CD4-positive, alpha-beta T cell (primary cell): ENCODE data around the gene SMIM10L1. TPM values are rescaled to one million over a fixed set of nuclear protein-coding genes. Genes with fewer than 3 reads are reported as not detected.

ENCODE experiments used
- ATAC-seq: fragments of 200-7000 bp; cut with Tn5 transposase; one replicate; pipeline ENCODE4 v1.10.0; 2022; ENCODE audit warnings: mild to moderate bottlenecking; ENCODE audit not compliant: poor library complexity
- CTCF ChIA-PET: fragments of 350-600 bp; sonication (Branson Sonifier 250); formaldehyde crosslinking; loops from one replicate; lab custom pipeline; 2021; ENCODE audit warnings: antibody characterized with exemption, inconsistent platforms; lab: Charles Lee
- POLR2A ChIA-PET: fragments of 350-600 bp; sonication (Branson Sonifier 250); formaldehyde crosslinking; loops from one replicate; lab custom pipeline; 2021; ENCODE audit warnings: antibody characterized with exemption, inconsistent platforms; lab: Charles Lee
- DNase-seq, 14 experiments: peaks; one replicate each; pipeline ENCODE4 v3.0.0-alpha.2; 2013 to 2020; ENCODE audit warnings: mixed read lengths in 2 of 14
- H3K27ac ChIP-seq, 2 donors: one replicate each; pipeline versions ENCODE4 v1.5.1 to v1.7.0; 2013; ENCODE audit warnings: low read length in 2 of 2, low read depth in 1 of 2, mild to moderate bottlenecking in 1 of 2
- H3K27me3 ChIP-seq, 2 experiments: 1 replicate in 1 of 2; 2 replicates in 1 of 2; pipeline versions ENCODE4 v1.6.1 to v1.7.0; 2013; ENCODE audit warnings: low read length in 2 of 2, control low read depth in 1 of 2, mild to moderate bottlenecking in 1 of 2, moderate library complexity in 1 of 2; ENCODE audit not compliant: insufficient read depth in 2 of 2, control insufficient read depth in 1 of 2
- H3K36me3 ChIP-seq: one replicate; pipeline ENCODE4 v1.6.1; 2013; ENCODE audit warnings: low read length, control low read depth; ENCODE audit not compliant: insufficient read depth
- H3K4me1 ChIP-seq: one replicate; pipeline ENCODE4 v1.6.1; 2013; ENCODE audit warnings: low read length, control low read depth; ENCODE audit not compliant: insufficient read depth
- H3K4me3 ChIP-seq: one replicate; pipeline ENCODE4 v1.5.1; 2013; ENCODE audit warnings: mild to moderate bottlenecking, low read length, moderate library complexity
- H3K9me3 ChIP-seq, 2 experiments: 1 replicate in 1 of 2; 2 replicates in 1 of 2; pipeline versions ENCODE4 v1.6.1 to v1.7.0; 2013; ENCODE audit warnings: low read length in 2 of 2, mild to moderate bottlenecking in 2 of 2, control low read depth in 1 of 2, moderate library complexity in 1 of 2; ENCODE audit not compliant: control insufficient read depth in 1 of 2, insufficient read depth in 1 of 2
- H3K27ac Mint-ChIP-seq: one replicate; pipeline ENCODE4 v1.8.0; 2020; ENCODE audit warnings: mixed read lengths
- H3K27me3 Mint-ChIP-seq: one replicate; pipeline ENCODE4 v1.8.0; 2021; ENCODE audit warnings: mixed read lengths
- H3K36me3 Mint-ChIP-seq: one replicate; pipeline ENCODE4 v1.8.0; 2021; ENCODE audit warnings: low read depth, mixed read lengths
- H3K4me1 Mint-ChIP-seq: one replicate; pipeline ENCODE4 v1.8.0; 2021; ENCODE audit warnings: low read depth, mixed read lengths
- H3K4me3 Mint-ChIP-seq: one replicate; pipeline ENCODE4 v1.8.0; 2020; ENCODE audit warnings: mild to moderate bottlenecking, mixed read lengths
- H3K9me3 Mint-ChIP-seq: one replicate; pipeline ENCODE4 v1.8.0; 2020; ENCODE audit warnings: mixed read lengths
- CTCF ChIP-seq: fragments of 200-600 bp; IDR thresholded peaks from one replicate; pipeline ENCODE4 v1.8.0; 2022; ENCODE audit warnings: antibody characterized with exemption, mild to moderate bottlenecking
- intact Hi-C, 2 experiments: fragments of 100-400 bp; cut with DNase I in 1 of 2; cut with micrococcal nuclease in 1 of 2; formaldehyde crosslinking; loops; one replicate each; pipeline versions ENCODE4 v1.15.1 to v1.9.0; 2023 to 2025; cut with DNase I, micrococcal nuclease
- total RNA-seq, 174 experiments: library from RNA in 2 of 174; stranded (reverse) in 2 of 174; gene quantifications; one replicate each; pipeline ENCODE4 v1.2.3 and lab custom pipeline; 2021 to 2026

Gene SMIM10L1
- total RNA-seq, 2 experiments from 2014 or later, result 9.0 to 9.6 TPM

- no peaks in the 10 kb centered on the region for H3K27me3 ChIP-seq
- intact Hi-C loops, result no loop called here
- no peaks in the 10 kb centered on the region for H3K27me3 Mint-ChIP-seq
- H3K36me3 ChIP-seq, result no peaks in the 10 kb centered on the region
- no peaks in the 10 kb centered on the region for H3K9me3 Mint-ChIP-seq
- no peak for TF ChIP-seq CTCF
- ATAC-seq (no peak), DNase-seq (no peak)
- CTCF ChIA-PET, result no interaction called here
- no peak overlapping the region for H3K27ac ChIP-seq
- peaks cover 61% of the 10 kb centered on the region for H3K4me1 Mint-ChIP-seq
- H3K27ac Mint-ChIP-seq, result no peak overlapping the region
- H3K4me3 ChIP-seq, result no peak overlapping the region
- peaks cover 36% of the 10 kb centered on the region for H3K36me3 Mint-ChIP-seq
- no peaks in the 10 kb centered on the region for H3K4me1 ChIP-seq
- POLR2A ChIA-PET, result no interaction called here
- H3K9me3 ChIP-seq, result no peaks in the 10 kb centered on the region
- no peak overlapping the region for H3K4me3 Mint-ChIP-seq
Observed at GRCh38 chr12:11136075-11136474, 34.9 kb upstream of the SMIM10L1 start.

- Histone ChIP-seq H3K4me3 (no peak overlapping the region), H3K27ac (no peak overlapping the region), H3K27me3 (no peaks in the 10 kb centered on the region), H3K36me3 (no peaks in the 10 kb centered on the region), H3K9me3 (peaks cover 13 to 15% of the 10 kb centered on the region in 2 experiments), H3K4me1 (no peaks in the 10 kb centered on the region)
- no peak overlapping the region for H3K27ac Mint-ChIP-seq
- ATAC-seq (no peak), DNase-seq (no peak)
- no peak overlapping the region for H3K4me3 Mint-ChIP-seq
- peaks cover 9% of the 10 kb centered on the region for H3K9me3 Mint-ChIP-seq
- intact Hi-C loops, result no loop called here
- H3K4me1 Mint-ChIP-seq, result peaks cover 40% of the 10 kb centered on the region
- ChIA-PET CTCF (no interaction called here), POLR2A (interaction anchor here (2.7 kb wide), 1 partner anchor 28 kb away, joined by 10 read pairs; the partner anchor contains the start of gene SMIM10L1)
- H3K36me3 Mint-ChIP-seq, result peaks cover 69% of the 10 kb centered on the region
- no peaks in the 10 kb centered on the region for H3K27me3 Mint-ChIP-seq
- no peak for TF ChIP-seq CTCF
Observed at GRCh38 chr12:11143352-11143751, 27.6 kb upstream of the SMIM10L1 start.

- Mint-ChIP-seq H3K27me3 (no peaks in the 10 kb centered on the region), H3K36me3 (peaks cover 65% of the 10 kb centered on the region), H3K9me3 (peaks cover 9% of the 10 kb centered on the region), H3K27ac (no peak overlapping the region), H3K4me3 (no peak overlapping the region), H3K4me1 (peaks cover 36% of the 10 kb centered on the region)
- DNase-seq, result no peak
- Histone ChIP-seq H3K27me3 (no peaks in the 10 kb centered on the region), H3K4me3 (no peak overlapping the region), H3K27ac (no peak overlapping the region), H3K9me3 (peaks cover 13 to 15% of the 10 kb centered on the region in 2 experiments), H3K36me3 (no peaks in the 10 kb centered on the region), H3K4me1 (no peaks in the 10 kb centered on the region)
- no peak for TF ChIP-seq CTCF
- ChIA-PET CTCF (no interaction called here), POLR2A (interaction anchor here (2.7 kb wide), 1 partner anchor 27 kb away, joined by 10 read pairs; the partner anchor contains the start of gene SMIM10L1)
- intact Hi-C loops, result no loop called here
- ATAC-seq, result no peak
Observed at GRCh38 chr12:11144297-11144696, 26.7 kb upstream of the SMIM10L1 start.
